ENCODE data around the gene TAOK1.

DNA sequence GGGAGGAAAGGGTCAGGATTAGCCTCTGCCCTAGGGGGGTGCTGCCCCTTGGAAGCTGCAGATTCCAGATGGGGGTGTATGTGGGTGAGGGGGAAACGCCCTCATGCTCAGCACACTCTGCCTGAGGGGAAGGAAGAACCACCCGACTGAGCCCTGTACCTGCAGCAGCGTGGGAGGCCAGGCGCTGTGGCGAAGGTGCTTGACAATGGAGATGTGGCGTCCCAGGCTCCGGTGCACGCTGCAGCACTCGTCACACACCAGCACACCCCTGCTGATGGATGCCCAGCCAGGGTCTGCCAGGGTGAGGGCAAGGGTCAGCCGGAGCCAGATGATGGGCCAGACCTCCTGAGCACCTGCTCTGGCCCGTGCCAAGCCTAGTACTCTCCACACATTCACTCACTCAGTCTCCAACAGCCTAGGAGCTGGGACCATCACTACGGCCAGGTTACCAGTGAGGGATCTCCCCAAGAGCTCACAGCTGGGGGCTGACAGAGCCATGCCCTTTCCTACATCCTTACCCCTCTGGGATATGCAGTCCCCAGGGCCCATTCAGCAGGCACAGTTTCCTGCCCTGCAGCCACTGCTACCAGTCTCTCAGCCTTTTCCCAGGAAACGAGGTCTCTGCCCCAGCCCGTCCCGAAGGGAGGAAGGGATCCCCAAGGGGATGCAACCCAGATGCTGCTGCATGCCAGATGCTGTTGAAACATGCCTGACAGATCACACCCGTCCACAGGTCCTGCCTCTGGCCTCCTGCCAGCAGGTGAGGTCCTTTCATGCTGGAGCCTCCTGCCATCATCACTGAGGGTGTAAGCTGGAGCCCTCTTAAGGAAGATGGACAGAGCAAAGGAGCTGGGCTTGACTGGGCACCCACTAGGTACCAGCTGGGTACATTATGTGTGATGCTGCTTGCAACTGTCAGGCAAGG, 193.4 kb downstream of the TAOK1 start:
- TF ChIP-seq YY1 (tag by site-specific recombination; IDR thresholded peaks at IDR 0.05): no peak
- TF ChIP-seq, protein P1, sequence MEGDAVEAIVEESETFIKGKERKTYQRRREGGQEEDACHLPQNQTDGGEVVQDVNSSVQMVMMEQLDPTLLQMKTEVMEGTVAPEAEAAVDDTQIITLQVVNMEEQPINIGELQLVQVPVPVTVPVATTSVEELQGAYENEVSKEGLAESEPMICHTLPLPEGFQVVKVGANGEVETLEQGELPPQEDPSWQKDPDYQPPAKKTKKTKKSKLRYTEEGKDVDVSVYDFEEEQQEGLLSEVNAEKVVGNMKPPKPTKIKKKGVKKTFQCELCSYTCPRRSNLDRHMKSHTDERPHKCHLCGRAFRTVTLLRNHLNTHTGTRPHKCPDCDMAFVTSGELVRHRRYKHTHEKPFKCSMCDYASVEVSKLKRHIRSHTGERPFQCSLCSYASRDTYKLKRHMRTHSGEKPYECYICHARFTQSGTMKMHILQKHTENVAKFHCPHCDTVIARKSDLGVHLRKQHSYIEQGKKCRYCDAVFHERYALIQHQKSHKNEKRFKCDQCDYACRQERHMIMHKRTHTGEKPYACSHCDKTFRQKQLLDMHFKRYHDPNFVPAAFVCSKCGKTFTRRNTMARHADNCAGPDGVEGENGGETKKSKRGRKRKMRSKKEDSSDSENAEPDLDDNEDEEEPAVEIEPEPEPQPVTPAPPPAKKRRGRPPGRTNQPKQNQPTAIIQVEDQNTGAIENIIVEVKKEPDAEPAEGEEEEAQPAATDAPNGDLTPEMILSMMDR (tag by site-specific recombination; IDR thresholded peaks at IDR 0.05): no peak
- TF ChIP-seq ZNF324 (tag by site-specific recombination; IDR thresholded peaks at IDR 0.05): no peak
- no peak for TF ChIP-seq KLF10 (tag by site-specific recombination; IDR thresholded peaks at IDR 0.05)
- TF ChIP-seq ZNF10 (tag by site-specific recombination; IDR thresholded peaks at IDR 0.05): no peak
- TF ChIP-seq ZNF366 (tag by site-specific recombination; conservative IDR thresholded peaks at IDR 0.05): no peak
- TF ChIP-seq, protein P2, sequence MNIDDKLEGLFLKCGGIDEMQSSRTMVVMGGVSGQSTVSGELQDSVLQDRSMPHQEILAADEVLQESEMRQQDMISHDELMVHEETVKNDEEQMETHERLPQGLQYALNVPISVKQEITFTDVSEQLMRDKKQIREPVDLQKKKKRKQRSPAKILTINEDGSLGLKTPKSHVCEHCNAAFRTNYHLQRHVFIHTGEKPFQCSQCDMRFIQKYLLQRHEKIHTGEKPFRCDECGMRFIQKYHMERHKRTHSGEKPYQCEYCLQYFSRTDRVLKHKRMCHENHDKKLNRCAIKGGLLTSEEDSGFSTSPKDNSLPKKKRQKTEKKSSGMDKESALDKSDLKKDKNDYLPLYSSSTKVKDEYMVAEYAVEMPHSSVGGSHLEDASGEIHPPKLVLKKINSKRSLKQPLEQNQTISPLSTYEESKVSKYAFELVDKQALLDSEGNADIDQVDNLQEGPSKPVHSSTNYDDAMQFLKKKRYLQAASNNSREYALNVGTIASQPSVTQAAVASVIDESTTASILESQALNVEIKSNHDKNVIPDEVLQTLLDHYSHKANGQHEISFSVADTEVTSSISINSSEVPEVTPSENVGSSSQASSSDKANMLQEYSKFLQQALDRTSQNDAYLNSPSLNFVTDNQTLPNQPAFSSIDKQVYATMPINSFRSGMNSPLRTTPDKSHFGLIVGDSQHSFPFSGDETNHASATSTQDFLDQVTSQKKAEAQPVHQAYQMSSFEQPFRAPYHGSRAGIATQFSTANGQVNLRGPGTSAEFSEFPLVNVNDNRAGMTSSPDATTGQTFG (tag by site-specific recombination; IDR thresholded peaks at IDR 0.05; ENCODE audit: borderline replicate concordance): no peak
- no peak for TF ChIP-seq GLI4 (tag by site-specific recombination; IDR thresholded peaks at IDR 0.05)
- TF ChIP-seq, protein P3, sequence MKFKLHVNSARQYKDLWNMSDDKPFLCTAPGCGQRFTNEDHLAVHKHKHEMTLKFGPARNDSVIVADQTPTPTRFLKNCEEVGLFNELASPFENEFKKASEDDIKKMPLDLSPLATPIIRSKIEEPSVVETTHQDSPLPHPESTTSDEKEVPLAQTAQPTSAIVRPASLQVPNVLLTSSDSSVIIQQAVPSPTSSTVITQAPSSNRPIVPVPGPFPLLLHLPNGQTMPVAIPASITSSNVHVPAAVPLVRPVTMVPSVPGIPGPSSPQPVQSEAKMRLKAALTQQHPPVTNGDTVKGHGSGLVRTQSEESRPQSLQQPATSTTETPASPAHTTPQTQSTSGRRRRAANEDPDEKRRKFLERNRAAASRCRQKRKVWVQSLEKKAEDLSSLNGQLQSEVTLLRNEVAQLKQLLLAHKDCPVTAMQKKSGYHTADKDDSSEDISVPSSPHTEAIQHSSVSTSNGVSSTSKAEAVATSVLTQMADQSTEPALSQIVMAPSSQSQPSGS (tag by site-specific recombination; IDR thresholded peaks at IDR 0.05; ENCODE audit: low read depth): no peak
- TF ChIP-seq, protein P4, sequence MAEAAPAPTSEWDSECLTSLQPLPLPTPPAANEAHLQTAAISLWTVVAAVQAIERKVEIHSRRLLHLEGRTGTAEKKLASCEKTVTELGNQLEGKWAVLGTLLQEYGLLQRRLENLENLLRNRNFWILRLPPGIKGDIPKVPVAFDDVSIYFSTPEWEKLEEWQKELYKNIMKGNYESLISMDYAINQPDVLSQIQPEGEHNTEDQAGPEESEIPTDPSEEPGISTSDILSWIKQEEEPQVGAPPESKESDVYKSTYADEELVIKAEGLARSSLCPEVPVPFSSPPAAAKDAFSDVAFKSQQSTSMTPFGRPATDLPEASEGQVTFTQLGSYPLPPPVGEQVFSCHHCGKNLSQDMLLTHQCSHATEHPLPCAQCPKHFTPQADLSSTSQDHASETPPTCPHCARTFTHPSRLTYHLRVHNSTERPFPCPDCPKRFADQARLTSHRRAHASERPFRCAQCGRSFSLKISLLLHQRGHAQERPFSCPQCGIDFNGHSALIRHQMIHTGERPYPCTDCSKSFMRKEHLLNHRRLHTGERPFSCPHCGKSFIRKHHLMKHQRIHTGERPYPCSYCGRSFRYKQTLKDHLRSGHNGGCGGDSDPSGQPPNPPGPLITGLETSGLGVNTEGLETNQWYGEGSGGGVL (tag by site-specific recombination; IDR thresholded peaks at IDR 0.05): no peak
- TF ChIP-seq ZNF623 (tag by site-specific recombination; IDR thresholded peaks at IDR 0.05): no peak
- TF ChIP-seq, protein P5, sequence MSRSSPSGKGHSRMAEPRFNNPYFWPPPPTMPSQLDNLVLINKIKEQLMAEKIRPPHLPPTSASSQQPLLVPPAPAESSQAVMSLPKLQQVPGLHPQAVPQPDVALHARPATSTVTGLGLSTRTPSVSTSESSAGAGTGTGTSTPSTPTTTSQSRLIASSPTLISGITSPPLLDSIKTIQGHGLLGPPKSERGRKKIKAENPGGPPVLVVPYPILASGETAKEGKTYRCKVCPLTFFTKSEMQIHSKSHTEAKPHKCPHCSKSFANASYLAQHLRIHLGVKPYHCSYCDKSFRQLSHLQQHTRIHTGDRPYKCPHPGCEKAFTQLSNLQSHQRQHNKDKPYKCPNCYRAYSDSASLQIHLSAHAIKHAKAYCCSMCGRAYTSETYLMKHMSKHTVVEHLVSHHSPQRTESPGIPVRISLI (tag by site-specific recombination; IDR thresholded peaks at IDR 0.05): no peak
- no peak for TF ChIP-seq BCL11A (tag by site-specific recombination; IDR thresholded peaks at IDR 0.05; ENCODE audit: low read depth)
- no peak for TF ChIP-seq ZBTB8A (tag by site-specific recombination; IDR thresholded peaks at IDR 0.05)

All from HEK293 (cell line).